GM12878 (cell line): ENCODE measurements around the gene IFIT5. TPM values are rescaled to one million over a fixed set of nuclear protein-coding genes. Genes with fewer than 3 reads are reported as not detected.

Source experiments
- BACH1 ChIP-seq: fragments of 450-650 bp; IDR thresholded peaks from 2 replicates; pipeline ENCODE4 v1.6.1; 2017; ENCODE audit warnings: mild to moderate bottlenecking, borderline replicate concordance
- CREB1 ChIP-seq: IDR thresholded peaks from 2 replicates; pipeline ENCODE4 v1.6.1; 2012; ENCODE audit warnings: low read depth, mild to moderate bottlenecking, inconsistent platforms
- GABPA ChIP-seq: IDR thresholded peaks from 2 replicates; pipeline ENCODE4 v1.6.1; 2014; ENCODE audit warnings: antibody characterized with exemption, low read depth, mild to moderate bottlenecking, inconsistent platforms
- IRF4 ChIP-seq: IDR thresholded peaks from 2 replicates; pipeline ENCODE4 v1.6.1; 2011; ENCODE audit warnings: low read depth, low read length
- MLLT1 ChIP-seq: fragments of 450-650 bp; IDR thresholded peaks from 2 replicates; pipeline ENCODE4 v1.6.1; 2016; ENCODE audit warnings: mild to moderate bottlenecking
- MTA3 ChIP-seq: IDR thresholded peaks from 2 replicates; pipeline ENCODE4 v1.6.1; 2012; ENCODE audit warnings: low read length, inconsistent platforms, borderline replicate concordance
- NBN ChIP-seq: fragments of 450-650 bp; IDR thresholded peaks from 2 replicates; pipeline ENCODE4 v1.6.1; 2016
- NFXL1 ChIP-seq: fragments of 450-650 bp; IDR thresholded peaks from 2 replicates; pipeline ENCODE4 v1.6.1; 2017; ENCODE audit warnings: antibody characterized with exemption, mild to moderate bottlenecking, borderline replicate concordance
- PML ChIP-seq: IDR thresholded peaks from 2 replicates; pipeline ENCODE4 v1.6.1; 2012; ENCODE audit warnings: low read length, inconsistent platforms
- POLR2AphosphoS5 ChIP-seq: IDR thresholded peaks from 2 replicates; pipeline ENCODE4 v1.6.1; 2011; ENCODE audit warnings: mild to moderate bottlenecking, low read length, inconsistent platforms
- RB1 ChIP-seq: fragments of 450-650 bp; formaldehyde crosslinking; IDR thresholded peaks from 2 replicates; pipeline ENCODE4 v1.6.1; 2017; ENCODE audit warnings: mild to moderate bottlenecking, borderline replicate concordance
- SMARCA5 ChIP-seq: fragments of 450-650 bp; IDR thresholded peaks from 2 replicates; pipeline ENCODE4 v1.6.1; 2017; ENCODE audit warnings: mild to moderate bottlenecking
- TCF7 ChIP-seq: IDR thresholded peaks from 2 replicates; pipeline ENCODE4 v1.6.1; 2014; ENCODE audit warnings: antibody characterized with exemption, borderline replicate concordance
- ZBTB4 ChIP-seq: fragments of 450-650 bp; formaldehyde crosslinking; IDR thresholded peaks from 2 replicates; pipeline ENCODE4 v1.4.0; 2022; ENCODE audit warnings: mild to moderate bottlenecking, moderate library complexity
- ZBTB40 ChIP-seq: fragments of 450-650 bp; IDR thresholded peaks from 2 replicates; pipeline ENCODE4 v1.6.1; 2016; ENCODE audit warnings: mild to moderate bottlenecking, moderate library complexity, borderline replicate concordance
- ZNF384 ChIP-seq: IDR thresholded peaks from 2 replicates; pipeline ENCODE4 v1.6.1; 2012; ENCODE audit warnings: low read depth, mild to moderate bottlenecking, low read length, improper control_type of control experiment, borderline replicate concordance
- ZNF592 ChIP-seq: fragments of 450-650 bp; IDR thresholded peaks from 2 replicates; pipeline ENCODE4 v1.6.1; 2017; ENCODE audit warnings: mild to moderate bottlenecking, moderate library complexity
- polyA plus RNA-seq, 11 experiments: library from polyadenylated mRNA; depleted of rRNA in 4 of 11; unstranded in 6 of 11; stranded (reverse) in 5 of 11; fragments of >200 nt; fragmentation: Nextera tagmentation in 4 of 11; fragmentation: Illumina TruSeq in 1 of 11; extraction: Ambion mirVana in 4 of 11; extraction: Trizol in 1 of 11; gene quantifications; 1 replicate in 1 of 11; 2 replicates in 10 of 11; pipeline versions ENCODE4 v1.2.1 to v1.2.3, GENCODE V29; 2011 to 2016; ENCODE audit warnings: inconsistent platforms in 2 of 11, missing spikeins in 2 of 11, low read depth in 1 of 11
- total RNA-seq, 4 experiments: library from RNA; depleted of rRNA in 3 of 4; stranded (reverse); fragments of >200 nt in 3 of 4; fragmentation: Illumina TruSeq in 1 of 4; extraction: Trizol in 1 of 4; gene quantifications; 2 replicates each; pipeline versions ENCODE4 v1.2.1 to v1.2.3, GENCODE V29; 2013 to 2021

IFIT5 gene
- total and polyA plus RNA-seq, 10 of the 15 experiments (the other 5 are each of a cell fraction or from before 2014, with no cell fraction given), result 5.9 to 17.0 (median 10.4) TPM

GRCh38 chr10:89414146-89414878 lies at the start of gene IFIT5 (continued):
- TF ChIP-seq ZBTB40 (no peak; the same call in 1 of the 2 replicates), MLLT1 (peak; percentile 24; the same call in 1 of the 2 replicates), IRF4 (0 out of 2 replicates have a peak, but pooled peaks have one; percentile 38), SMARCA5 (0 out of 2 replicates have a peak, but pooled peaks have one; percentile 54), NBN (peak; percentile 58), POLR2AphosphoS5 (peak; percentile 84), MTA3 (peak; percentile 20; the same call in 1 of the 2 replicates), ZBTB4 (CRISPR knock-in tag) (no peak), NFXL1 (no peak), CREB1 (no peak), ZNF592 (no peak), GABPA (0 out of 2 replicates have a peak, but pooled peaks have one; percentile 27), RB1 (peak; percentile 34; the same call in 1 of the 2 replicates), ZNF384 (no peak), TCF7 (no peak), BACH1 (no peak), PML (no peak; the same call in 1 of the 2 replicates)
